ENCODE data around the gene METRN.

METRN gene

DNA sequence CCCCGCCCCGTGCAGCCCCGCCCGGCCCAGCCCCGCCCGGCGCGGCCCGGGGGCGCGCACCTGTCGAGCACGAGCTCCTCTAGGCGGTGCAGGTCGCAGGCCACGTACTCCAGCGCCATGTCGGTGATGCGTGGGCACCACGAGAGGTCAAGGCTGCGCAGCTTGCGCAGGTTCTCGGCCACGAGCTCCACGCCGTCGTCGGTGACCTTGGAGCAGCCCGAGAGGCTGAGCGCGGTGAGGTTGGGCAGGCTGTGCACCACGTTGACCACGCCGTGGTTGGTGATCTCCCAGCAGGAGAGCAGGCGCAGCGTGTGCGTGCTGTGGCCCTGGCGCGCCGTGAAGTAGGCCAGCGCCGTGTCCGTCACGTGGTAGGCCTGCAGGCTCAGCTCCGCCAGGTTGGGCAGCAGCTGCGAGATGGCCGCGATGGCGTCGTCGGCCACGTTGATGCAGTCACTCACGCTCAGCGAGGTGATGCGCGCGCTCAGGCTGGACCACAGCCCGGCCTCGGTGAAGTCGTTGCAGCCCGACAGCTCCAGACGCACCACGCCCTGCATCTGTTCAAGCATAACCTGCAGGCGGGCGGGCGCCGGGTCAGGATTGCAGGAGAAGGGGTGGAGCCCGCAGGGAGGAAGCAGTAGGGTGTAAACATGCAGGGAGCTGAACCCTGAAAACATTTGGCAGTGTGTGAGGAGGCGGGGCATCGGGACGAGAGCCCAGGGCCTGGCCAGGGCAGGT is 19.4 kb upstream of the METRN start:
- H3K4me2 ChIP-seq (ENCODE audit: low read length) = peak overlapping the region; percentile 78
- H3K9me3 ChIP-seq (ENCODE audit: control insufficient read depth, low read length) = no peaks in the 10 kb centered on the region
- H3K4me1 ChIP-seq = peaks cover 11% of the 10 kb centered on the region
- no peak overlapping the region for H3K9ac ChIP-seq
- TF ChIP-seq, protein P1, sequence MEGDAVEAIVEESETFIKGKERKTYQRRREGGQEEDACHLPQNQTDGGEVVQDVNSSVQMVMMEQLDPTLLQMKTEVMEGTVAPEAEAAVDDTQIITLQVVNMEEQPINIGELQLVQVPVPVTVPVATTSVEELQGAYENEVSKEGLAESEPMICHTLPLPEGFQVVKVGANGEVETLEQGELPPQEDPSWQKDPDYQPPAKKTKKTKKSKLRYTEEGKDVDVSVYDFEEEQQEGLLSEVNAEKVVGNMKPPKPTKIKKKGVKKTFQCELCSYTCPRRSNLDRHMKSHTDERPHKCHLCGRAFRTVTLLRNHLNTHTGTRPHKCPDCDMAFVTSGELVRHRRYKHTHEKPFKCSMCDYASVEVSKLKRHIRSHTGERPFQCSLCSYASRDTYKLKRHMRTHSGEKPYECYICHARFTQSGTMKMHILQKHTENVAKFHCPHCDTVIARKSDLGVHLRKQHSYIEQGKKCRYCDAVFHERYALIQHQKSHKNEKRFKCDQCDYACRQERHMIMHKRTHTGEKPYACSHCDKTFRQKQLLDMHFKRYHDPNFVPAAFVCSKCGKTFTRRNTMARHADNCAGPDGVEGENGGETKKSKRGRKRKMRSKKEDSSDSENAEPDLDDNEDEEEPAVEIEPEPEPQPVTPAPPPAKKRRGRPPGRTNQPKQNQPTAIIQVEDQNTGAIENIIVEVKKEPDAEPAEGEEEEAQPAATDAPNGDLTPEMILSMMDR (IDR thresholded peaks at IDR 0.05) = no peak
- peak overlapping the region; percentile 95 for H3K27ac ChIP-seq
- peak overlapping the region; percentile 40 for H2AFZ ChIP-seq
- no peaks in the 10 kb centered on the region for H3K27me3 ChIP-seq (ENCODE audit: control insufficient read depth, insufficient read depth, low read length)
- peaks cover 3% of the 10 kb centered on the region for H3K79me2 ChIP-seq
- H3K4me3 ChIP-seq (ENCODE audit: low read depth, low read length) = peak overlapping the region; percentile 65
- H3K36me3 ChIP-seq (ENCODE audit: control insufficient read depth, insufficient read depth, low read length) = no peaks in the 10 kb centered on the region

DNA sequence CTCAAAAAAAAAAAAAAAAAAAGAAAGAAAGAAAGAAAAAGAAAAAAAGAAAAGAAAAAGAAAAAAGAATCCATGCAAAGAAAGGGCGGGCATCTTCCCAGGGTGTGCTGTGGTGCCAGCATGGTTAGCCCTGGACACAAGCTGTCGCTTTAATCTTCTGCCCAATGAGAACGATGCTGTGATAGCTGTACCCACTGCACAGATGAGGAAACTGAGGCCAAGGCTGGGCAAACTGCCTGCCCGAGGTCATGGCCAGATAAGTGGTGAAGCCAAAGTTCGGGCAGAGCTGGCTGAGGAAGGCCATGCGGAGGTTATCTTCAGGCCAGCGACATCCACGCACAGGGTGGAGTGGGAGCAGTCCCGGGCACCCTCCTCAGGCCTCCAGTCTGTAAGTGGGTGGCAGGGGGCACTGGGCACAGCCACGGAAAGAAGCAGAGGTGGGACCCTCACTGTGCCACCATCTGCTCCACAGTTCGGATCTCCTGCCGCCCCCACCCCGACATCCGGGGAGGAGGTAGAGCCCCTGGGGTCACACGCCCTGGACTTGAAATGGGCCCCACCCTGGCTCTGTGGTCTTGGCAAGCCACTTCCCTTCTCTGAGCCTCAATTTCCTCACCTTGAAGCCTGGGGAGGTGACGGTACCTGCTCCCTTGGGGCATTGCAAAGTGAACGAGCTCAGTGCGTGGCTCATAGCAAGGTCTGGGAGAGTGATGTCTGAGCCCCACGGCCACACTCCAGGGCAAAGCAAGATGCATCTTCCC is 15.8 kb upstream of the METRN start:
- Histone ChIP-seq H3K27me3 (ENCODE audit: control insufficient read depth, insufficient read depth, low read length) (peaks cover 5% of the 10 kb centered on the region), H3K36me3 (ENCODE audit: control insufficient read depth, insufficient read depth, low read length) (no peaks in the 10 kb centered on the region), H3K27ac (no peak overlapping the region), H3K4me1 (no peaks in the 10 kb centered on the region), H3K4me3 (ENCODE audit: low read depth, low read length) (no peak overlapping the region), H3K9me3 (ENCODE audit: control insufficient read depth, low read length) (no peaks in the 10 kb centered on the region), H2AFZ (no peak overlapping the region), H3K9ac (no peak overlapping the region), H3K79me2 (peaks cover 27% of the 10 kb centered on the region), H3K4me2 (ENCODE audit: low read length) (no peak overlapping the region)
- TF ChIP-seq, protein P1 (IDR thresholded peaks at IDR 0.05) = no peak

DNA sequence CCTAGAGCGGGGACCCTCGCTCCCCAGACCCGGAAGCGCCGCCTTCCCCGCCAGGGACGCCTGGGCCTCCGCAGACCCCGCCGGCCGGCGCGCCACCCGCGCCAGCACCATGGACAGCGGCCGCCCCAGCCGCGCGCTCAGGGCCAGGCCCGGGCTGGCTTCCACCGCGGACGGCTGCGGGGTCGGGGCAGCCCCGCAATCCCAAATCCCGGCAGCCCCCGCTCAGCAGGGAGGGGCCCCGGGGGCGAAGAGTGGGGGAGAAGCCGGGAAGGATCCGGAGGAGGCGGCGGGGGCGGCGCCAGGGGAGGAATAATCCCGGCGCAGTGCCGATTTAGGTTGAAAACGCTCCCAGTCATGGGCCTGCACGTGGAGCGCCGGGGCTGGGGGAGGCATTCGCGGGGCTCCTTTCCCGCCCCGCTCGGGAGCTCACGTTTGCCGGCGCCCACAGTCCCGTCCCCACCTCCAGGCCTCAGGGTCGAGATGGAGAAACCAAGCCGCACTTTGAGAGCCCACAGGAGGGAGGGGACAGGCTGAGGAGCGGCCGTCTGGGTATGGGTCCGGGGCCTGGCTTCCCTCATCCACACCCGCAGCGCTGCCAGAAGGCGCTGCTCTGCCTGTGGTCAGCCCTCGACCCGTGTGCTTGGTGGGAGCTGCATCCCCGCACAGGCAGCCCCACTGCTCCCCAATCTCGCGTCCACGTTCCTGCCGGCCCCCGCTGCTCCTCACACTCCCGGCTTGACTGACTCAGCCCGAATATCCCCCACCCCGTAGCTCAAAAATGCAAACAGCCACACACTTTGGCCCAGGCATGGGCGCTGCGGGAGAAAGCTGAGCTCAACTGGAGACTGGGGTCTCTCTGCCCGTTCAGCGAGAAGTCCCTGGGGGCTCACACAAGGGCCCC is 14.0 kb upstream of the METRN start:
- H3K27ac ChIP-seq = no peak overlapping the region
- H3K4me3 ChIP-seq (ENCODE audit: low read depth, low read length) = no peak overlapping the region
- no peaks in the 10 kb centered on the region for H3K36me3 ChIP-seq (ENCODE audit: control insufficient read depth, insufficient read depth, low read length)
- no peak overlapping the region for H3K4me2 ChIP-seq (ENCODE audit: low read length)
- H3K4me1 ChIP-seq = no peaks in the 10 kb centered on the region
- no peaks in the 10 kb centered on the region for H3K9me3 ChIP-seq (ENCODE audit: control insufficient read depth, low read length)
- H2AFZ ChIP-seq = no peak overlapping the region
- TF ChIP-seq, protein P1 (IDR thresholded peaks at IDR 0.05) = no peak
- H3K27me3 ChIP-seq (ENCODE audit: control insufficient read depth, insufficient read depth, low read length) = peaks cover 10% of the 10 kb centered on the region
- peaks cover 31% of the 10 kb centered on the region for H3K79me2 ChIP-seq
- H3K9ac ChIP-seq = no peak overlapping the region

DNA sequence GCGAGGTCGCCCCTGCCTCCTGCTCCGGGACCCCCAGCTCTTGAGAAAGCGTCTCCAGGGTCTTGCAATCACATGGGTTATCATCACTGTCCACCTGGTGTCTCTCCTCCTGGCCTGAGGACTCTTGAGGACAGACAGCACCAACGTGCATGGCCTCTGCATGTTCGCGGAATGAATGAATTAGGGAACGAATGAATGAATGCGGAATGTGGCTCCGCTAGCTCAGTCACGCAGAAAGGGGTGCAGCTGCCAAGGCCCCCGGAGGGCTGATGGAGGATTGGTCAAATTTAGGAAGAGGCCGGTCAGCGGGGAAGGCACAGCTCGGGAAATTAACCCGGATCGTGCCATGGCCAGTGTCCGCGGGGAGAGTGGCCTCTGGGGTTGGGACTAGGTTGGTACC is 12.6 kb upstream of the METRN start:
- Histone ChIP-seq H3K9me3 (ENCODE audit: control insufficient read depth, low read length) (no peaks in the 10 kb centered on the region), H2AFZ (no peak overlapping the region), H3K27me3 (ENCODE audit: control insufficient read depth, insufficient read depth, low read length) (peaks cover 10% of the 10 kb centered on the region), H3K9ac (no peak overlapping the region), H3K4me2 (ENCODE audit: low read length) (no peak overlapping the region), H3K4me1 (no peaks in the 10 kb centered on the region), H3K4me3 (ENCODE audit: low read depth, low read length) (no peak overlapping the region), H3K79me2 (peaks cover 31% of the 10 kb centered on the region), H3K27ac (no peak overlapping the region), H3K36me3 (ENCODE audit: control insufficient read depth, insufficient read depth, low read length) (no peaks in the 10 kb centered on the region)
- TF ChIP-seq, protein P1 (IDR thresholded peaks at IDR 0.05) = no peak
